HG03439 (cell line): Measurements from ENCODE around the gene CBR1.

Source experiments
- ATAC-seq: cut with Tn5 transposase; IDR thresholded peaks from one replicate; pipeline ENCODE4 v1.9.1; 2021; ENCODE audit warnings: mild to moderate bottlenecking, moderate library complexity; ENCODE audit not compliant: unreplicated experiment

Gene CBR1

GRCh38 chr21:36113647-36114428 lies 44.0 kb downstream of the CBR1 start:
- ATAC-seq = no peak

GRCh38 chr21:36115138-36115730 lies 45.4 kb downstream of the CBR1 start:
- ATAC-seq = no peak

- ATAC-seq = no peak
Measured at GRCh38 chr21:36117286-36117741, 47.5 kb downstream of the CBR1 start.

- no peak for ATAC-seq
Measured at GRCh38 chr21:36120304-36120888, 50.6 kb downstream of the CBR1 start.
